Measurements from ENCODE around the gene MUCL3. TPM values are rescaled to one million over a fixed set of nuclear protein-coding genes. Genes with fewer than 3 reads are reported as not detected.

MUCL3 gene
- total RNA-seq, 2 experiments from 2014 or later = not detected

DNA sequence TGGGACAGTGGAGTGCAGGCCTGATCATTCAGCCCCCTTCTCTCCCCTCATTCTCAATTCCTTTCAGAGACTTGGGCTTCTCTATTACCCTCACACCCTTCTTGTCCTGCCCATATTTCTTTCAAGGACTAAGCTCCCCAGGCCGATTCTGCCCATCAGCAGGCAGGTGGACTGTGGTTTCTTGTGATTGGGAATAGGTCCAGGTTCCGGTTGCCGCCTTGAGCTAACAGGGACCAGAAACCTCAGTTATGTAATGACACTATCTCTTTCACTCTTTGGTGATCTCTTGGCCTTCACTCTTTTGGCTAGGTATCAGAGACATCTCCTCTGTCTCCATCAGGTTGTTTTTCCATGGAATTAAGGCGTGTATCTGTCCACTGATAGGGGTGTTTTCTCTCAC lies 6.5 kb downstream of the MUCL3 start:
- Histone ChIP-seq H3K9me3 (ENCODE audit: low read length) (no peaks in the 10 kb centered on the region), H3K79me2 (ENCODE audit: insufficient read depth, low read depth, low read length) (no peaks in the 10 kb centered on the region), H3K4me1 (ENCODE audit: insufficient read depth, low read length, poor library complexity, severe bottlenecking) (no peaks in the 10 kb centered on the region), H4K20me1 (ENCODE audit: insufficient read depth, low read length) (no peaks in the 10 kb centered on the region), H3K4me2 (ENCODE audit: low read length) (no peak overlapping the region), H3K9me2 (ENCODE audit: insufficient read depth, low read length) (no peaks in the 10 kb centered on the region), H2AFZ (ENCODE audit: low read length) (no peak overlapping the region), H3K27ac (ENCODE audit: low read depth, low read length, poor library complexity, severe bottlenecking) (no peak overlapping the region), H3K36me3 (ENCODE audit: insufficient read depth, low read length) (no peaks in the 10 kb centered on the region), H3K4me3 (ENCODE audit: low read depth, low read length, poor library complexity, severe bottlenecking) (no peak overlapping the region)
- ChIA-PET CTCF (ENCODE audit: unreplicated experiment) (no interaction called here), POLR2A (interaction anchor here (0.5 kb wide), 1 partner anchor 76 kb away, joined by 3 read pairs; no protein-coding TSS in a partner anchor)
- no peak for DNase-seq (ENCODE audit: low spot score)
- no TSS peak for BruUV-seq (replicated peaks)
- intact Hi-C loops (cut with micrococcal nuclease; ENCODE audit: unreplicated experiment) = no loop called here
- TF ChIP-seq, protein P1, sequence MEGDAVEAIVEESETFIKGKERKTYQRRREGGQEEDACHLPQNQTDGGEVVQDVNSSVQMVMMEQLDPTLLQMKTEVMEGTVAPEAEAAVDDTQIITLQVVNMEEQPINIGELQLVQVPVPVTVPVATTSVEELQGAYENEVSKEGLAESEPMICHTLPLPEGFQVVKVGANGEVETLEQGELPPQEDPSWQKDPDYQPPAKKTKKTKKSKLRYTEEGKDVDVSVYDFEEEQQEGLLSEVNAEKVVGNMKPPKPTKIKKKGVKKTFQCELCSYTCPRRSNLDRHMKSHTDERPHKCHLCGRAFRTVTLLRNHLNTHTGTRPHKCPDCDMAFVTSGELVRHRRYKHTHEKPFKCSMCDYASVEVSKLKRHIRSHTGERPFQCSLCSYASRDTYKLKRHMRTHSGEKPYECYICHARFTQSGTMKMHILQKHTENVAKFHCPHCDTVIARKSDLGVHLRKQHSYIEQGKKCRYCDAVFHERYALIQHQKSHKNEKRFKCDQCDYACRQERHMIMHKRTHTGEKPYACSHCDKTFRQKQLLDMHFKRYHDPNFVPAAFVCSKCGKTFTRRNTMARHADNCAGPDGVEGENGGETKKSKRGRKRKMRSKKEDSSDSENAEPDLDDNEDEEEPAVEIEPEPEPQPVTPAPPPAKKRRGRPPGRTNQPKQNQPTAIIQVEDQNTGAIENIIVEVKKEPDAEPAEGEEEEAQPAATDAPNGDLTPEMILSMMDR (conservative IDR thresholded peaks at IDR 0.05; ENCODE audit: low read length) = no peak
- TF ChIP-seq EZH2phosphoT487 (IDR thresholded peaks at IDR 0.05; ENCODE audit: borderline replicate concordance, low read depth, low read length) = no peak

DNA sequence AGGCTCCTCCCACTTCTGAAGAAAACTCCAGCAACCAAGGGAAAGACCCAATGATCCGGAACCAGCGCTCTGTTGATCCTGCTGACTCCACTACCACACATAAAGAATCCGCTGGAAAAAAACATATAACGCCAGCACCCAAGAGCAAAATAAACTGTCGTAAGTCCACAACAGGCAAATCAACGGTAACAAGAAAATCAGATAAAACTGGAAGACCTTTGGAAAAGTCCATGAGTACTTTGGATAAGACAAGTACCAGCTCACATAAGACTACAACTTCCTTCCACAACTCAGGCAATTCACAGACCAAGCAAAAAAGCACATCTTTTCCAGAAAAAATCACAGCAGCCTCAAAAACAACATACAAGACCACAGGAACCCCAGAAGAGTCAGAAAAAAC lies 8.0 kb downstream of the MUCL3 start:
- Histone ChIP-seq H3K4me2 (ENCODE audit: low read length) (no peak overlapping the region), H3K79me2 (ENCODE audit: insufficient read depth, low read depth, low read length) (no peaks in the 10 kb centered on the region), H3K36me3 (ENCODE audit: insufficient read depth, low read length) (no peaks in the 10 kb centered on the region), H3K9me3 (ENCODE audit: low read length) (no peaks in the 10 kb centered on the region), H2AFZ (ENCODE audit: low read length) (no peak overlapping the region), H3K9me2 (ENCODE audit: insufficient read depth, low read length) (no peaks in the 10 kb centered on the region), H3K27ac (ENCODE audit: low read depth, low read length, poor library complexity, severe bottlenecking) (no peak overlapping the region), H4K20me1 (ENCODE audit: insufficient read depth, low read length) (no peaks in the 10 kb centered on the region), H3K4me1 (ENCODE audit: insufficient read depth, low read length, poor library complexity, severe bottlenecking) (no peaks in the 10 kb centered on the region), H3K4me3 (ENCODE audit: low read depth, low read length, poor library complexity, severe bottlenecking) (no peak overlapping the region)
- POLR2A ChIA-PET = no interaction called here
- DNase-seq (ENCODE audit: low spot score) = no peak
- BruUV-seq (replicated peaks) = no TSS peak
- CTCF ChIA-PET (ENCODE audit: unreplicated experiment) = no interaction called here
- intact Hi-C loops (cut with micrococcal nuclease; ENCODE audit: unreplicated experiment) = no loop called here
- TF ChIP-seq, protein P1 (conservative IDR thresholded peaks at IDR 0.05; ENCODE audit: low read length) = no peak
- TF ChIP-seq EZH2phosphoT487 (IDR thresholded peaks at IDR 0.05; ENCODE audit: borderline replicate concordance, low read depth, low read length) = no peak

- H2AFZ ChIP-seq (ENCODE audit: low read length) = no peak overlapping the region
- H3K27ac ChIP-seq (ENCODE audit: low read depth, low read length, poor library complexity, severe bottlenecking) = no peak overlapping the region
- H3K4me2 ChIP-seq (ENCODE audit: low read length) = no peak overlapping the region
- H3K4me1 ChIP-seq (ENCODE audit: insufficient read depth, low read length, poor library complexity, severe bottlenecking) = no peaks in the 10 kb centered on the region
- CTCF ChIA-PET (ENCODE audit: unreplicated experiment) = no interaction called here
- TF ChIP-seq, protein P1 (conservative IDR thresholded peaks at IDR 0.05; ENCODE audit: low read length) = no peak
- no peak for TF ChIP-seq EZH2phosphoT487 (IDR thresholded peaks at IDR 0.05; ENCODE audit: borderline replicate concordance, low read depth, low read length)
- H3K9me2 ChIP-seq (ENCODE audit: insufficient read depth, low read length) = no peaks in the 10 kb centered on the region
- no peaks in the 10 kb centered on the region for H3K36me3 ChIP-seq (ENCODE audit: insufficient read depth, low read length)
- BruUV-seq (replicated peaks) = no TSS peak
- H3K4me3 ChIP-seq (ENCODE audit: low read depth, low read length, poor library complexity, severe bottlenecking) = no peak overlapping the region
- no peaks in the 10 kb centered on the region for H4K20me1 ChIP-seq (ENCODE audit: insufficient read depth, low read length)
- DNase-seq (ENCODE audit: low spot score) = no peak
- H3K79me2 ChIP-seq (ENCODE audit: insufficient read depth, low read depth, low read length) = no peaks in the 10 kb centered on the region
- intact Hi-C loops (cut with micrococcal nuclease; ENCODE audit: unreplicated experiment) = no loop called here
- POLR2A ChIA-PET = no interaction called here
- no peaks in the 10 kb centered on the region for H3K9me3 ChIP-seq (ENCODE audit: low read length)
Measured at GRCh38 chr6:30951907-30952469, 11.2 kb downstream of the MUCL3 start.

Data from OCI-LY7 (cell line).